Measurements from ENCODE around the gene GTF2IRD1. TPM values are rescaled to one million over a fixed set of nuclear protein-coding genes. Genes with fewer than 3 reads are reported as not detected.

GTF2IRD1 gene
- total and polyA plus RNA-seq, 2 of the 13 experiments (the other 11 are each of a cell fraction or from before 2014, with no cell fraction given) = 16.5 to 26.7 TPM

DNA sequence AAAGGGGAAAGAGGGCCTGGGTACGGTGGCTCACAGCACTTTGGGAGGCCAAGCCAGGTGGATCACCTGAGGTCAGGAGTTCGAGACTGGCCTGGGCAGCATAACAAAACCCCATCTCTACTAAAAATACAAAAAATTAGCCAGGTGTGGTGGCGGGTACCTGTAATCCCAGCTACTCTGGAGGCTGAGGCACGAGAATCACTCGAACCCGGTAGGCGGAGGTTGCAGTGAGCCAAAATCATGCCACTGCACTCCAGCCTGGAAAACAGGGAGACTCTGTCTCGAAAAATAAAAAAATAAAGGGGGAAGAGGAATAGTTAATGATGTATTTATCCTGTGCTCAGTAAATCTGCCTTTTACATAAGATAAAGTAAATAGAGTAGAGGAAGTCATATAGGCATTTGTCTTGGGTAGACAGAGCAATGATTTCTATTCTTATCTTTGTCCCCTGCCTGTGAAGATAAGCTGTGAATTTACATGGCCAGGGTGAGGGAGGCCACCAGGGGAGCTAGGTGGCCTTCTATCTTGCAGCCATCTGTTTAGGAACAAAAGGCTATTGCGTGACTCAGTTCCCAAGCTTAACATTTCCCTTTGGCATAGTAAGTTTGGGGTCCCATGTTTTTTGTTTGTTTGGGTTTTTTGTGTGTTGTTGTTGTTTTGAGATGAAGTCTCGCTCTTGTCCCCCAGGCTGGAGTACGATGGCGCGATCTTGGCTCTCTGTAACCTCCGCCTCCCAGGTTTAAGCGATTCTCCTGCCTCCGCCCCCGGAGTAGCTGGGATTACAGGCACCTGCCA, 130.7 kb downstream of the GTF2IRD1 start:
- BruUV-seq (replicated peaks) = no TSS peak
- no peak for TF ChIP-seq CENPX (CRISPR knock-in tag; IDR thresholded peaks at IDR 0.05)
- TF ChIP-seq STAG1 (CRISPR knock-in tag; IDR thresholded peaks at IDR 0.05) = peak; percentile 51
- TF ChIP-seq PPARG (CRISPR knock-in tag; conservative IDR thresholded peaks at IDR 0.05) = peak; percentile 56; the same call in 1 of the 2 replicates
- TF ChIP-seq THAP11 (CRISPR knock-in tag; IDR thresholded peaks at IDR 0.05) = 0 out of 2 replicates have a peak, but pooled peaks have one; percentile 12
- peak; percentile 35; the same call in 1 of the 2 replicates for TF ChIP-seq TFAP4 (IDR thresholded peaks at IDR 0.05; ENCODE audit: borderline replicate concordance, low read depth)
- no peak for TF ChIP-seq HOMEZ (CRISPR knock-in tag; IDR thresholded peaks at IDR 0.05; ENCODE audit: low read depth)
- TF ChIP-seq XRCC5 (optimal IDR thresholded peaks at IDR 0.05; ENCODE audit: low read length) = no peak
- TF ChIP-seq RXRB (CRISPR knock-in tag; IDR thresholded peaks at IDR 0.05; ENCODE audit: borderline replicate concordance) = peak; percentile 46; the same call in 1 of the 2 replicates
- no peak for TF ChIP-seq ZNF850 (CRISPR knock-in tag; conservative IDR thresholded peaks at IDR 0.05)
- no peak for TF ChIP-seq SOX6 (IDR thresholded peaks at IDR 0.05)
- TF ChIP-seq SOX6 (CRISPR knock-in tag; IDR thresholded peaks at IDR 0.05) = peak; percentile 82
- TF ChIP-seq HMG20A (CRISPR knock-in tag; IDR thresholded peaks at IDR 0.05; ENCODE audit: borderline replicate concordance) = peak; percentile 40; the same call in 1 of the 2 replicates
- TF ChIP-seq CREB3 (CRISPR knock-in tag; IDR thresholded peaks at IDR 0.05) = no peak
- no peak for TF ChIP-seq RBM22 (optimal IDR thresholded peaks at IDR 0.05; ENCODE audit: low read length)
- TF ChIP-seq ISL2 (CRISPR knock-in tag; IDR thresholded peaks at IDR 0.05) = peak; percentile 56; the same call in 1 of the 2 replicates
- TF ChIP-seq ZNF577 (CRISPR knock-in tag; IDR thresholded peaks at IDR 0.05; ENCODE audit: borderline replicate concordance, low read depth) = no peak
- TF ChIP-seq RFXANK (CRISPR knock-in tag; IDR thresholded peaks at IDR 0.05) = no peak
- TF ChIP-seq ZNF652 (CRISPR knock-in tag; IDR thresholded peaks at IDR 0.05; ENCODE audit: borderline replicate concordance, low read depth) = peak; percentile 85
- no peak for TF ChIP-seq TP53 (CRISPR knock-in tag; conservative IDR thresholded peaks at IDR 0.05)
- TF ChIP-seq SOX5 (CRISPR knock-in tag; IDR thresholded peaks at IDR 0.05; ENCODE audit: borderline replicate concordance) = peak; percentile 90
- TF ChIP-seq, protein P1, sequence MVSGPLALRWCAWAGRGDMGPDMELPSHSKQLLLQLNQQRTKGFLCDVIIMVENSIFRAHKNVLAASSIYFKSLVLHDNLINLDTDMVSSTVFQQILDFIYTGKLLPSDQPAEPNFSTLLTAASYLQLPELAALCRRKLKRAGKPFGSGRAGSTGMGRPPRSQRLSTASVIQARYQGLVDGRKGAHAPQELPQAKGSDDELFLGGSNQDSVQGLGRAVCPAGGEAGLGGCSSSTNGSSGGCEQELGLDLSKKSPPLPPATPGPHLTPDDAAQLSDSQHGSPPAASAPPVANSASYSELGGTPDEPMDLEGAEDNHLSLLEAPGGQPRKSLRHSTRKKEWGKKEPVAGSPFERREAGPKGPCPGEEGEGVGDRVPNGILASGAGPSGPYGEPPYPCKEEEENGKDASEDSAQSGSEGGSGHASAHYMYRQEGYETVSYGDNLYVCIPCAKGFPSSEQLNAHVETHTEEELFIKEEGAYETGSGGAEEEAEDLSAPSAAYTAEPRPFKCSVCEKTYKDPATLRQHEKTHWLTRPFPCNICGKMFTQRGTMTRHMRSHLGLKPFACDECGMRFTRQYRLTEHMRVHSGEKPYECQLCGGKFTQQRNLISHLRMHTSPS (CRISPR knock-in tag; IDR thresholded peaks at IDR 0.05; ENCODE audit: low read depth) = no peak

More for the DNA sequence above, 130.7 kb downstream of the GTF2IRD1 start:
- H3K36me3 ChIP-seq (replicated peaks in 1 of 2; ENCODE audit: control insufficient read depth in 1 of 2, insufficient read depth in 2 of 2, low read length in 2 of 2) = no peaks in the 10 kb centered on the region
- CTCF ChIA-PET (ENCODE audit: low intra/inter-chr PET ratio, low total read pairs) = no interaction called here
- DNase-seq (ENCODE audit: low spot score) (peak; percentile 81), FAIRE-seq (peak; percentile 91), ATAC-seq (peak; percentile 33; the same call in 2 of the 3 replicates)
- no peak overlapping the region; a peak in 1 of 6 replicates for H3K4me3 ChIP-seq (replicated peaks in 1 of 3; ENCODE audit: insufficient read depth in 1 of 3, low read depth in 2 of 3, low read length in 3 of 3)
- peaks cover 82% of the 10 kb centered on the region for H3K4me1 ChIP-seq (ENCODE audit: insufficient read depth, low read length)
- intact Hi-C loops (cut with micrococcal nuclease; ENCODE audit: unreplicated experiment) = no loop called here
- POLR2A ChIA-PET = interaction anchor here (0.8 to 1.6 kb wide), 4 partner anchors 26 to 73 kb away, joined by 3 to 6 read pairs (median 3); partner anchors contain the start of gene GTF2I
- H2AFZ ChIP-seq (ENCODE audit: low read length) = no peak overlapping the region
- H3K4me2 ChIP-seq (ENCODE audit: low read depth, low read length) = no peak overlapping the region; the same call in 1 of the 2 replicates
- WGBS (ENCODE audit: low lambda C conversion rate) = 79% methylated on average over 17 of the region's 17 CpGs
- H3K9ac ChIP-seq (ENCODE audit: insufficient read depth, low read depth, low read length) = no peak overlapping the region
- H3K9me3 ChIP-seq (ENCODE audit: low read length) = no peaks in the 10 kb centered on the region
- H3K27ac ChIP-seq (ENCODE audit: extremely low read length, insufficient read depth, low read length) = peak overlapping the region; percentile 34
- H4K20me1 ChIP-seq (ENCODE audit: insufficient read depth, low read length) = no peaks in the 10 kb centered on the region
- H3K79me2 ChIP-seq (ENCODE audit: insufficient read depth, low read length) = no peaks in the 10 kb centered on the region
- in situ Hi-C loops (cut with HindIII; ENCODE audit: extremely low pct_ligation_motif_present, low pct_unique_long_range_greater_than_20kb) = loop anchor here (5.0 kb wide), 1 partner anchor 73 kb away; the partner anchor contains the start of gene GTF2I
- no peaks in the 10 kb centered on the region for H3K27me3 ChIP-seq (ENCODE audit: control insufficient read depth in 1 of 2, insufficient read depth in 2 of 2, low read length in 2 of 2)
